HG02798 (cell line): ENCODE measurements around the gene TMEM129.

Source experiments
- ATAC-seq: cut with Tn5 transposase; IDR thresholded peaks from one replicate; pipeline ENCODE4 v1.9.1; 2021; ENCODE audit warnings: mild to moderate bottlenecking; ENCODE audit not compliant: unreplicated experiment, poor library complexity

The TMEM129 gene

DNA sequence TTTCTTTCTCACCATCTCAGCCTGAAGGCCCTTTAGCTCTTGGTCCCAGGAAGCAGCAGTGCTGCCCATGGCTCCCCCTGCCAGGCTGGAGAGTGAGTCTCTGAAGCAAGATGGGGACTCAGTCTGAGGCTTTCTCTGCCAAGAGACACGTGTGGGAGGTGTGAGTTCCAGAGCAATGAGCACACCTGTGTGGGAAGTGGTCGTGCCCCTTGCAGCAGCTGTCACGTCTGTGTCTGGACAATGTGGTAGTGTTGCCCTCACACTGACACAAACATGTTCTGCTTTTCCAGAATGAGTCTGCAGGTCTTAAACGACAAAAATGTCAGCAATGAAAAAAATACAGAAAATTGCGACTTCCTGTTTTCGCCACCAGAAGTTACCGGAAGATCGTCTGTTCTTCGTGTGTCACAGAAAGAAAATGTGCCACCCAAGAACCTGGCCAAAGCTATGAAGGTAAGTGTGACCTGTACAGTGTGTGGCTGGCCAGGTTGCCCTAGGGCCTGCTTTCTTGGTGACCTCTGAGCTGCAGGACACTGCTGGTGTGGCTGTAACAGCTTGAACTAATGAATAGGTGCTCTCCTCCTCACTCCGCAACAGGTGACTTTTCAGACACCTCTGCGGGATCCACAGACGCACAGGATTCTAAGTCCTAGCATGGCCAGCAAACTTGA lies 2.1 kb upstream of the TMEM129 start:
- no peak for ATAC-seq

DNA sequence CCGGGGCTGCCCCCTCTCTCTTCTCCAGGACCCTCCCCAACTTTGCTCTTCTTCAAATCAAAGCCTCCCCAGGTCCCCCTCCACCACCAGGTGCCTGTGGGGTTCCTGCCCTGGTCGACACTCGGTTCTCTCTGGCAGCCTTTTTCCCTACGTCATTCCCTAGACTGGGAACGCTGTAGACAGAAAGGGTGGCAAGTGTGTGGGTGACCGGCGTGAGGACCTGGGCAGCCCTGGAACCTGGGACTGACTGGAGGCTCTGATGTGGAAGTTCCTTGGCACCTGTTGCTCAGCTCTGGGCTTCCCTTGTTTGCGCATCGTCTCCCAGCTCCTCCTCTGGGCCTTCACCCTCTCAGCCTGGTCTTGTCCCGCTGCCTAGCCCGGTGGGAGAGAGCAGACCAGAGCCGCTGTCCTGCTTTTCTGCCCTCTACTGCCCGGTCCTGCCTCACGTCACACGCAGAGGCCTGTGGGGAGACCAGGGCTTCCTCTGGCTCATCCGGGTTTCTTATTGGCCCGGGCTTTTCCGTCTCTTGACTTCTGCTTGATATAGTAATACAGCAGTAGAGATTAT lies 1.5 kb upstream of the TMEM129 start:
- ATAC-seq, result no peak

DNA sequence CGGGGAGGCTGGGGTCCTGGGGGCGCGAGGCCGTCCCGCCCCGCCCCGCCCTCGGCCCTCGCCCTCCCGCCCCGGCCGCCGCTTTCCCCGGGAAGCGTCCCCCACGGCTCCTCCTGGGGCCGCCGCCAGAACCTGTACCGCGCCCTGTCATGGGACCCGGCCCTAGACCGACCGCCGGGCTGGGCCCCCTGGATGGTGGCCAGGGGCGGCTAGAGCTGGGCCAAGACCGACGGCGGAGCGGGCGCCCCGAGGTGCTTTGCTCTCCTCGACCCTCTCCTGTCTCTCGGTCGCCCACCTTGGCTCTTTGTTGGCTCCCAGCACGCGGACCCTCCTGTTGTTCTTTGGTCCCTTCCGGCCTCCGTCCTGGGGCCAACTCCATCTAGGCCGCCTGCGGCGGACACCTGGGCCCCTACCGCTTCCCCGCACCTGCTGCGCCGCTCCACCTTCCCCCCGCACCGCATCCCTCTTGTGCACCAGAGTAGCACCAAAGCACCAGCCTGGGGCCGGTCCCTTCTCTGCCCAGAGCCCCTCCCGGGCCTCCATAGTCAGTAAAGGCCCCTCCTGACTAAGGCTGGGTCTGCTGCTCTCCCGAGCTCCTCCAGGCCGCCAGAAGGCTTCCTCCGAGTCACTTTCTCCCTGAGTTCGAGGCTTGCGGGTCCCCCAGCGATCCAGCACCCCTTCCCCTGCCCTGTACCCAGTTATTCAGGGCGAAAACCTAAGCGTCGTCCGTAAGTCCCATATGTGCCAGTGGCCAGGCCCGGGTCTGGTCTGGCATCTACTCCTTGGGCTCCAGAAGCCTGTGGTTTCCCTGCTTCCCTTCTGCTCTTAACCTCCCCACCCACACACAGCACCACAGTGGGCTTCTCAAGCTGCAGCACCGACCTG lies 785 bp upstream of the TMEM129 start:
- ATAC-seq, result no peak

GRCh38 chr4:1720163-1720983 lies 750 bp downstream of the TMEM129 start:
- ATAC-seq, result peak; percentile 13

- no peak for ATAC-seq
Observed at GRCh38 chr4:1718095-1718850, 2.9 kb downstream of the TMEM129 start.

- ATAC-seq, result no peak
Observed at GRCh38 chr4:1717129-1718094, 3.7 kb downstream of the TMEM129 start.

GRCh38 chr4:1716065-1716945 lies 4.8 kb downstream of the TMEM129 start:
- ATAC-seq, result no peak

DNA sequence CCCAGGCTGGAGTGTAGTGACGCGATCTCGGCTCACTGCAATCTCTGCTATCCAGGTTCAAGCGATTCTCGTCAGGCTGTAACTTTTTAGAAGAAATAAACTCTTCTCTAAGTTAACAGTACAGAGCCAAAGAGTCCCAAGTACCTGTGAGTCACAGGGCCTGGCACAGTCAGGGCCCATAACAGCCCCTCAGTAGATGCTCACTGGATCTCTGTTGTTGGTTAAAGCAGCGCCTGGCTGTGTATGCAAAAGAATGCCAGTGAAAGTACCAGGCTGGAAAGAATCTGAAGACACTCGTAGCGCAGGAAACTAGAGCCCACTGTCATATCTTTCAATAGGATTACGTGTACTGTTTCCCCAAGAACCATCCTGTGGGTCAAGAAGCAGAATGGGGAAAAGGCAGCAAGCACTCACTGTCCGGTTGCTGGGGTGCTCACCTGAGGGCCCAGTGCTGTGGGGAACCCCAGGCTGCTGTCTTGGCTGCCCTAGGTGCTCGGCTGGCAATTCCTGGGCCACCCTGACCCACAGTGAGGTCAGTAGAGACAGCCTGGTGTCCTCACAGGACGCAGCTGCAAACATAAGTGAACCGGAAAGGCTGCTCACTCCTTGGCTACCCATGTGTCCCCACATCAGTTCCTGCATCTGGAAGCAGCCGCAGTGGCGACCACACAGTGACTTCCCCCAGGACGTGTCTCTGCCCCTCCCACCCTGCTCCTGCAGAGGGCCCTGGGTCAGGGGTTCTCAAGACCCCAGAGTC lies 5.9 kb downstream of the TMEM129 start:
- no peak for ATAC-seq

GRCh38 chr4:1714303-1715001 lies 6.7 kb downstream of the TMEM129 start:
- ATAC-seq, result no peak

GRCh38 chr4:1713003-1713851 lies 7.9 kb downstream of the TMEM129 start:
- peak; percentile 5 for ATAC-seq

- ATAC-seq, result peak; percentile 83
Observed at GRCh38 chr4:1712216-1713002, 8.7 kb downstream of the TMEM129 start, which contains the start of gene SLBP. TSS of gene SLBP (minus strand) at chr4:1712319. CDS start at chr4:1712188, 131 bp downstream.

GRCh38 chr4:1711571-1712215 lies 9.4 kb downstream of the TMEM129 start:
- peak; percentile 2 for ATAC-seq

DNA sequence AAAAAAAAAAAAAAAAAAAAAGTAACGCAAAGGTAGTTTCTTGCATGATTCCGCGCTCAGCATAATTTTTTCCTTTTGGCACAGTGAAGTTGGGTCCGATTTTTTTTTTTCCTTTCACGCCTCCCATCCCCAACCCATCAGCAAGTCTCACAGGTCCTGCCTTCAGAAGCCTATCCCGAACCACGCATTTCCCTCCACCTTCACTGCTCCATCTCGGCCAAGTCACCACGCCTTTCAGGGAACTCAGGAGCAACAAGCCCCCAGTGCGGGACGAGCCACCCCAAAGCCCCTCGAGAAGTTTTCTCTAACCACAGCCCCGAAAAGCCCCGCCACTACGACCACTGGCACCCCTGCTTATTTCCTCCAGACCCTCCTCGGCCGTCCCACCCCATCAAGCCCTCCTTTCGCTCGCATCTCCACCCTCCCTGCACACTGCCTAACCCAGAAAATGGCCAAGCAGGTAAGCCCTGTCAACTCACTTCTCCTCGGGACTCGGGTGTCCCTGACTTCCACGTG lies 10.0 kb downstream of the TMEM129 start:
- no peak for ATAC-seq

DNA sequence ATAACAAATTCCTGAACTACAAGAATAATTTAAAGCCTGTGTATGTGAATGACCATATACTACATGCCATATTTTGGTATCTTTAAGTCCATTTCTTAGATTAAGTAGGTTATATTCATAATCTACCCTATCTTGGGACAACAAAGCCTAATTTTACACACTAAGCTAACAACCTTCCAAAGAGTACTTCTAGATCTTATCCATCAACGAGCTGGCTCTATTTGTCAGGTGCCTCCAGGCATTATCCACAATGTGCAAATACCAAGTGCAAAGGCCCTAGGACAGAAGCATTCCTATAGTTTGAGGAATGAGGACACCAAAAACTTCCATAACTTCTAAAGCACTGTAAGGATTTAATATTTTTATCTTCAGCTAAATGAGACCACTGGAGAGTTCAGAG lies 12.5 kb downstream of the TMEM129 start:
- ATAC-seq, result no peak
